Activated naive CD8-positive, alpha-beta T cell treated with anti-CD3 and anti-CD28 coated beads, Interleukin-2, amount 50 U/mL, for 16 hours (primary cell): ENCODE results near the gene AGAP1.

ENCODE experiments used
- DNase-seq: peaks from one replicate; pipeline ENCODE4 v3.0.0-alpha.2; 2020; ENCODE audit warnings: low read depth, low spot score

AGAP1 gene

GRCh38 chr2:235609321-235609720 lies 115.5 kb downstream of the AGAP1 start:
- DNase-seq: no peak

- DNase-seq: no peak
Observed at GRCh38 chr2:235609746-235610145, 115.9 kb downstream of the AGAP1 start.

- DNase-seq: no peak
Observed at GRCh38 chr2:235610696-235611257, 116.9 kb downstream of the AGAP1 start.

- no peak for DNase-seq
Observed at GRCh38 chr2:235611349-235611748, 117.5 kb downstream of the AGAP1 start.

- no peak for DNase-seq
Observed at GRCh38 chr2:235611756-235612155, 117.9 kb downstream of the AGAP1 start.

GRCh38 chr2:235612181-235612950 lies 118.5 kb downstream of the AGAP1 start:
- no peak for DNase-seq

- no peak for DNase-seq
Observed at GRCh38 chr2:235613649-235614048, 119.8 kb downstream of the AGAP1 start.

GRCh38 chr2:235614176-235614860 lies 120.5 kb downstream of the AGAP1 start:
- DNase-seq: no peak

- no peak for DNase-seq
Observed at GRCh38 chr2:235614900-235615712, 121.3 kb downstream of the AGAP1 start.

GRCh38 chr2:235616885-235617284 lies 123.0 kb downstream of the AGAP1 start:
- no peak for DNase-seq

GRCh38 chr2:235618039-235618438 lies 124.2 kb downstream of the AGAP1 start:
- no peak for DNase-seq

GRCh38 chr2:235619544-235619943 lies 125.7 kb downstream of the AGAP1 start:
- no peak for DNase-seq

- DNase-seq: no peak
Observed at GRCh38 chr2:235621736-235622135, 127.9 kb downstream of the AGAP1 start.

GRCh38 chr2:235623111-235623510 lies 129.3 kb downstream of the AGAP1 start:
- no peak for DNase-seq

- DNase-seq: no peak
Observed at GRCh38 chr2:235623752-235624151, 129.9 kb downstream of the AGAP1 start.

GRCh38 chr2:235626658-235627057 lies 132.8 kb downstream of the AGAP1 start:
- DNase-seq: no peak

GRCh38 chr2:235627682-235628081 lies 133.8 kb downstream of the AGAP1 start:
- DNase-seq: no peak

GRCh38 chr2:235630718-235631296 lies 137.0 kb downstream of the AGAP1 start:
- DNase-seq: no peak

- no peak for DNase-seq
Observed at GRCh38 chr2:235634435-235635158, 140.8 kb downstream of the AGAP1 start.

GRCh38 chr2:235636546-235636945 lies 142.7 kb downstream of the AGAP1 start:
- DNase-seq: no peak

- DNase-seq: no peak
Observed at GRCh38 chr2:235637896-235638295, 144.1 kb downstream of the AGAP1 start.
